ENCODE results near the gene EPC2.
"Not testable (repeated sequence)": the region's sequence is repeated elsewhere in the genome, so short reads cannot be mapped to it uniquely, and the experiment has no call there.

EPC2 gene

DNA sequence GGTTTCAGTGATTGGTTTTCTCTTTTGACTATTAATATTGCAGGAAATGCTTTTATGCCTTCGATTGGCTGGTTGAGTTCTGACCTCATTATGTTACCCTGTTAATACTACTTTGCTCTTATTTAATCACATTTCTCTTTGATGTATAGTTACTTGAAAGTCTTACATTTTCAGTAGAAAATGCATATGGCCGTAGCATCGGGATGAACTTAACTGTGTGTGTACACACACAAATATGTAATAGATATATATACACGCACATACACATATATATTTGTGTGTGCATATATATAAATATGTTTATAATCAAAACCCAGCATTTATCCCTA, 1.6 kb downstream of the EPC2 start:
- H3K27ac ChIP-seq (ENCODE audit: extremely low read depth, low read depth, low read length): no peak overlapping the region
- CTCF ChIA-PET: interaction anchor here (0.6 kb wide), 2 partner anchors 47 to 670 kb away, joined by 3 read pairs; no protein-coding TSS in a partner anchor
- POLR2A ChIA-PET: interaction anchor here (0.6 kb wide), 1 partner anchor 139 kb away, joined by 5 read pairs; no protein-coding TSS in a partner anchor

GRCh38 chr2:148647711-148648110, 3.2 kb downstream of the EPC2 start:
- peaks cover 21% of the 10 kb centered on the region for H3K4me1 ChIP-seq (ENCODE audit: control insufficient read depth, insufficient read depth, low read length)
- H3K4me3 ChIP-seq (ENCODE audit: low read depth, low read length); H3K27ac ChIP-seq (ENCODE audit: extremely low read depth, low read depth, low read length); H3K9me3 ChIP-seq (ENCODE audit: control insufficient read depth, insufficient read depth, low read depth, low read length); H3K36me3 ChIP-seq (ENCODE audit: control insufficient read depth in 2 of 2, insufficient read depth in 1 of 2, low read length in 2 of 2): not testable (repeated sequence)
- ChIA-PET CTCF (interaction anchor here (0.7 kb wide), 1 partner anchor 175 kb away, joined by 3 read pairs; no protein-coding TSS in a partner anchor), POLR2A (interaction anchor here (0.6 kb wide), 1 partner anchor 149 kb away, joined by 4 read pairs; no protein-coding TSS in a partner anchor)

More for the DNA sequence above, 1.6 kb downstream of the EPC2 start:
- Histone ChIP-seq H3K4me3 (ENCODE audit: low read depth, low read length) (peak overlapping the region; percentile 100), H3K36me3 (ENCODE audit: control insufficient read depth in 2 of 2, insufficient read depth in 1 of 2, low read length in 2 of 2) (no peaks in the 10 kb centered on the region), H3K4me1 (ENCODE audit: control insufficient read depth, insufficient read depth, low read length) (peaks cover 18% of the 10 kb centered on the region; the same call in 1 of the 2 replicates), H3K9me3 (ENCODE audit: control insufficient read depth, insufficient read depth, low read depth, low read length) (no peaks in the 10 kb centered on the region)
- TF ChIP-seq ZNF629 (tag by site-specific recombination; IDR thresholded peaks at IDR 0.05): peak; percentile 64; the same call in 1 of the 2 replicates
- peak; percentile 25; the same call in 1 of the 2 replicates for TF ChIP-seq FEZF1 (tag by site-specific recombination; IDR thresholded peaks at IDR 0.05)
- TF ChIP-seq ZNF184 (tag by site-specific recombination; IDR thresholded peaks at IDR 0.05): no peak

GRCh38 chr2:148649936-148650335, 5.4 kb downstream of the EPC2 start:
- H3K9me3 ChIP-seq (ENCODE audit: control insufficient read depth, insufficient read depth, low read depth, low read length): no peaks in the 10 kb centered on the region
- H3K4me3 ChIP-seq (ENCODE audit: low read depth, low read length): no peak overlapping the region
- H3K4me1 ChIP-seq (ENCODE audit: control insufficient read depth, insufficient read depth, low read length): peaks cover 17% of the 10 kb centered on the region
- POLR2A ChIA-PET: no interaction called here
- H3K27ac ChIP-seq (ENCODE audit: extremely low read depth, low read depth, low read length): no peak overlapping the region
- no peaks in the 10 kb centered on the region for H3K36me3 ChIP-seq (ENCODE audit: control insufficient read depth in 2 of 2, insufficient read depth in 1 of 2, low read length in 2 of 2)
- CTCF ChIA-PET: interaction anchor here (0.6 kb wide), 1 partner anchor 11 kb away, joined by 3 read pairs; no protein-coding TSS in a partner anchor
- no peak for TF ChIP-seq ZNF514 (tag by site-specific recombination; IDR thresholded peaks at IDR 0.05)
- no peak for TF ChIP-seq ZNF433 (tag by site-specific recombination; IDR thresholded peaks at IDR 0.05; ENCODE audit: low read depth)
- no peak for TF ChIP-seq PRDM4 (tag by site-specific recombination; IDR thresholded peaks at IDR 0.05)
- TF ChIP-seq ZNF658 (tag by site-specific recombination; IDR thresholded peaks at IDR 0.05): no peak
- no peak for TF ChIP-seq ZNF664 (tag by site-specific recombination; IDR thresholded peaks at IDR 0.05)
- no peak for TF ChIP-seq ZNF280D (tag by site-specific recombination; IDR thresholded peaks at IDR 0.05)
- TF ChIP-seq, protein P1, sequence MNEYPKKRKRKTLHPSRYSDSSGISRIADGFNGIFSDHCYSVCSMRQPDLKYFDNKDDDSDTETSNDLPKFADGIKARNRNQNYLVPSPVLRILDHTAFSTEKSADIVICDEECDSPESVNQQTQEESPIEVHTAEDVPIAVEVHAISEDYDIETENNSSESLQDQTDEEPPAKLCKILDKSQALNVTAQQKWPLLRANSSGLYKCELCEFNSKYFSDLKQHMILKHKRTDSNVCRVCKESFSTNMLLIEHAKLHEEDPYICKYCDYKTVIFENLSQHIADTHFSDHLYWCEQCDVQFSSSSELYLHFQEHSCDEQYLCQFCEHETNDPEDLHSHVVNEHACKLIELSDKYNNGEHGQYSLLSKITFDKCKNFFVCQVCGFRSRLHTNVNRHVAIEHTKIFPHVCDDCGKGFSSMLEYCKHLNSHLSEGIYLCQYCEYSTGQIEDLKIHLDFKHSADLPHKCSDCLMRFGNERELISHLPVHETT (tag by site-specific recombination; IDR thresholded peaks at IDR 0.05): no peak
- TF ChIP-seq ZNF654 (tag by site-specific recombination; IDR thresholded peaks at IDR 0.05; ENCODE audit: low read depth): no peak
- TF ChIP-seq ZBTB8A (tag by site-specific recombination; IDR thresholded peaks at IDR 0.05): no peak
- TF ChIP-seq, protein P2, sequence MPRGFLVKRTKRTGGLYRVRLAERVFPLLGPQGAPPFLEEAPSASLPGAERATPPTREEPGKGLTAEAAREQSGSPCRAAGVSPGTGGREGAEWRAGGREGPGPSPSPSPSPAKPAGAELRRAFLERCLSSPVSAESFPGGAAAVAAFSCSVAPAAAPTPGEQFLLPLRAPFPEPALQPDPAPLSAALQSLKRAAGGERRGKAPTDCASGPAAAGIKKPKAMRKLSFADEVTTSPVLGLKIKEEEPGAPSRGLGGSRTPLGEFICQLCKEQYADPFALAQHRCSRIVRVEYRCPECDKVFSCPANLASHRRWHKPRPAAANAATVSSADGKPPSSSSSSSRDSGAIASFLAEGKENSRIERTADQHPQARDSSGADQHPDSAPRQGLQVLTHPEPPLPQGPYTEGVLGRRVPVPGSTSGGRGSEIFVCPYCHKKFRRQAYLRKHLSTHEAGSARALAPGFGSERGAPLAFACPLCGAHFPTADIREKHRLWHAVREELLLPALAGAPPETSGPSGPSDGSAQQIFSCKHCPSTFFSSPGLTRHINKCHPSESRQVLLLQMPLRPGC (tag by site-specific recombination; IDR thresholded peaks at IDR 0.05): no peak
- no peak for TF ChIP-seq ZNF175 (tag by site-specific recombination; IDR thresholded peaks at IDR 0.05)
- TF ChIP-seq, protein P3, sequence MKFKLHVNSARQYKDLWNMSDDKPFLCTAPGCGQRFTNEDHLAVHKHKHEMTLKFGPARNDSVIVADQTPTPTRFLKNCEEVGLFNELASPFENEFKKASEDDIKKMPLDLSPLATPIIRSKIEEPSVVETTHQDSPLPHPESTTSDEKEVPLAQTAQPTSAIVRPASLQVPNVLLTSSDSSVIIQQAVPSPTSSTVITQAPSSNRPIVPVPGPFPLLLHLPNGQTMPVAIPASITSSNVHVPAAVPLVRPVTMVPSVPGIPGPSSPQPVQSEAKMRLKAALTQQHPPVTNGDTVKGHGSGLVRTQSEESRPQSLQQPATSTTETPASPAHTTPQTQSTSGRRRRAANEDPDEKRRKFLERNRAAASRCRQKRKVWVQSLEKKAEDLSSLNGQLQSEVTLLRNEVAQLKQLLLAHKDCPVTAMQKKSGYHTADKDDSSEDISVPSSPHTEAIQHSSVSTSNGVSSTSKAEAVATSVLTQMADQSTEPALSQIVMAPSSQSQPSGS (tag by site-specific recombination; IDR thresholded peaks at IDR 0.05; ENCODE audit: low read depth): no peak
- no peak for TF ChIP-seq ZFP69B (tag by site-specific recombination; IDR thresholded peaks at IDR 0.05)
- TF ChIP-seq ZSCAN18 (tag by site-specific recombination; IDR thresholded peaks at IDR 0.05): no peak
- TF ChIP-seq ZNF449 (tag by site-specific recombination; IDR thresholded peaks at IDR 0.05): no peak

All from HEK293 (cell line).